Fibroblast of villous mesenchyme (primary cell): ENCODE measurements around the gene DLK1. TPM values are rescaled to one million over a fixed set of nuclear protein-coding genes. Genes with fewer than 3 reads are reported as not detected.

Experiments
- DNase-seq: peaks from one replicate; pipeline ENCODE4 v3.0.0-alpha.2; 2010; ENCODE audit warnings: low read depth
- H3K4me3 ChIP-seq: 2 replicates; pipeline ENCODE4 v1.5.1; 2011; ENCODE audit warnings: low read depth, mild to moderate bottlenecking, low read length
- total RNA-seq: library from RNA; depleted of rRNA; stranded (reverse); fragments of >200 nt; gene quantifications from 2 replicates; pipeline ENCODE4 v1.2.3, GENCODE V29; 2012
- TF ChIP-seq, protein P1 (sequence below): IDR thresholded peaks from 2 replicates; pipeline ENCODE4 v1.5.1; 2012; ENCODE audit warnings: low read depth, mild to moderate bottlenecking, low read length; ENCODE audit not compliant: insufficient read depth

DLK1 gene
- total RNA-seq, 1 donor, result not detected

DNA sequence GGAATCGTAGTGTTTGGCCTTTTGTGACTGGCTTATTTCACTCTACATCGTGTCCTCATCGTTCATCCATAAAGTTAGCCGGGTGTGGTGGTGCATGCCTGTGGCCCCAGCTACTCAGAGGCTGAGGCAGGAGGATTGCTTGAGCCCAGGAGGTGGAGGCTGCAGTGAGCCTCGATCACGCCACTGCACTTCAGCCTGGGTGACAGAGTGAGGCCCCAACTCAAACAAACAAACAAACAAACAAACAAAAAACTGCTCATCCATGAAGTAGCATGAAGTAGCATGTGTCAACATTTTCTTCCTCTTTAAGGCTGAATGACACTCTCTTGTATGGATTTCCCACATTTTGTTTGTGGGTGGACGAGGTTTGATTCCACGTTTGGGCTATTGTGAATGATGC, 55.3 kb downstream of the DLK1 start:
- no peak for DNase-seq
- TF ChIP-seq, protein P1, sequence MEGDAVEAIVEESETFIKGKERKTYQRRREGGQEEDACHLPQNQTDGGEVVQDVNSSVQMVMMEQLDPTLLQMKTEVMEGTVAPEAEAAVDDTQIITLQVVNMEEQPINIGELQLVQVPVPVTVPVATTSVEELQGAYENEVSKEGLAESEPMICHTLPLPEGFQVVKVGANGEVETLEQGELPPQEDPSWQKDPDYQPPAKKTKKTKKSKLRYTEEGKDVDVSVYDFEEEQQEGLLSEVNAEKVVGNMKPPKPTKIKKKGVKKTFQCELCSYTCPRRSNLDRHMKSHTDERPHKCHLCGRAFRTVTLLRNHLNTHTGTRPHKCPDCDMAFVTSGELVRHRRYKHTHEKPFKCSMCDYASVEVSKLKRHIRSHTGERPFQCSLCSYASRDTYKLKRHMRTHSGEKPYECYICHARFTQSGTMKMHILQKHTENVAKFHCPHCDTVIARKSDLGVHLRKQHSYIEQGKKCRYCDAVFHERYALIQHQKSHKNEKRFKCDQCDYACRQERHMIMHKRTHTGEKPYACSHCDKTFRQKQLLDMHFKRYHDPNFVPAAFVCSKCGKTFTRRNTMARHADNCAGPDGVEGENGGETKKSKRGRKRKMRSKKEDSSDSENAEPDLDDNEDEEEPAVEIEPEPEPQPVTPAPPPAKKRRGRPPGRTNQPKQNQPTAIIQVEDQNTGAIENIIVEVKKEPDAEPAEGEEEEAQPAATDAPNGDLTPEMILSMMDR, result no peak
- no peak overlapping the region for H3K4me3 ChIP-seq

DNA sequence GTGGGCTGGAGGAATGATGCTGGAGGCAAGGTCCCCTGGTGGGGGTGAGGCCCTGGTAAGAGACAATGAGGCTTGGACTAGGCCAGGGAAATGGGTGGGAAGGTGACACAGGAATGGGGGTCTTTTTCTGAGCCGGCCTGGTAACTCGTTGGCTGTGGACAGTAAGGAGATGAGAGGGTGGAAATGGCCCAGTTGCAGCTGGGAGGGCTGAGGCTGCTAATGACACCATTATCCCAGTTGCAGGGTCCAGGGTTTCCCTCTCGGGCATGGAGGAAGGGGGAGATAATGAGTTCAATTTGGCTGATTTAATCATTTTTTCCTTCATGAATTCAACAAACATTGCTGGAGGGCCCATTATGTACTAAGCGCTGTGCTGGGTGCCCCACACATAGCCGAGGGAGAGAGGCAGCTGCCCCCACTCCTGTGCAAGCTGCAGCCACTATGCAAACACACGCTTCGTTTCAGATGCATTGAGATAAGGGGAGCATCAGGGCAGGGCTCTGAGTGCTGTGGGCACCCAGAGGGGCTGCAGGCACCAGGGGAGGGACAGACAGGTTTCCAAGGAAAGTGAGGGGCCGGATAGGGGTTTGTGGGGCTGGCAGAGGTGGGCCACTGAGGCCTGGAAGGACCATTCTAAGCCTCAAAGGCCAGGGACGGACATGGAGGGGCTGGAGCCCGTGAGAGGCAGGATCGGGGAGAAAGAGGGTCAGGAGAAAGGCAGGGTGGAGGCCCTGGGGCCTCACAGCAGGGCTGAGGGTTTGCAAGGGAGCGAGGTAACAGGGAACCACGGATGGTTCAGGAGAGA, 56.0 kb downstream of the DLK1 start:
- no peak for DNase-seq
- TF ChIP-seq, protein P1, result no peak
- H3K4me3 ChIP-seq, result no peak overlapping the region

- no peak overlapping the region for H3K4me3 ChIP-seq
- no peak for DNase-seq
- TF ChIP-seq, protein P1, result no peak
These were observed 57.1 kb downstream of the DLK1 start for GRCh38 chr14:100783630-100784370.

GRCh38 chr14:100784523-100785337, 58.0 kb downstream of the DLK1 start:
- DNase-seq, result no peak
- TF ChIP-seq, protein P1, result no peak
- no peak overlapping the region for H3K4me3 ChIP-seq

DNA sequence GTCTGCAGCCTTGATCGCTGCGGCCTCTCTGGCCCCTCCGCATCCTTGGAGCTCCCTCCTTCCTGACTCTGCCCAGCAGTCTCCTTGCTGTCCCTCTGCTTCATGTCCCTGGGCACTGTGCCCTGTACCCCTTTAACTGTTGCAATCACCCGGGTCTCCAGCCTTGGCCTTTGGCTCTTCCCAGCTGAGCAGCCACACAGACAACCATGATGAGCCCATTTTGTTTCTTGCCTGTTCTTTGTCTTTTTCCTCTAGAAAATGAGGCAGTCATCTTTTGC, 58.6 kb downstream of the DLK1 start:
- no peak overlapping the region for H3K4me3 ChIP-seq
- TF ChIP-seq, protein P1, result no peak
- DNase-seq, result no peak

GRCh38 chr14:100785626-100786025, 58.9 kb downstream of the DLK1 start:
- H3K4me3 ChIP-seq, result no peak overlapping the region
- no peak for DNase-seq
- TF ChIP-seq, protein P1, result no peak
